Measurements from ENCODE around the gene ENTPD1. TPM values are rescaled to one million over a fixed set of nuclear protein-coding genes. Genes with fewer than 3 reads are reported as not detected.

Gene ENTPD1
- polyA plus RNA-seq, 2 of the 4 experiments (the other 2 are of a cell fraction): 0.08 to 0.14 TPM

GRCh38 chr10:95907456-95908253, 151.7 kb downstream of the ENTPD1 start, which contains the start of gene CC2D2B (continued):
- no peak for TF ChIP-seq KDM5A (IDR thresholded peaks at IDR 0.05)
- TF ChIP-seq POLR2AphosphoS2 (conservative IDR thresholded peaks at IDR 0.05; ENCODE audit: low read length): no peak

GRCh38 chr10:95908450-95908849, 152.5 kb downstream of the ENTPD1 start:
- POLR2A ChIA-PET: interaction anchor here (1.0 kb wide), 1 partner anchor 13 kb away, joined by 3 read pairs; no protein-coding TSS in a partner anchor
- H3K4me3 ChIP-seq: no peak overlapping the region

GRCh38 chr10:95909561-95909960, 153.6 kb downstream of the ENTPD1 start:
- CTCF ChIA-PET: no interaction called here
- Histone ChIP-seq H3K9me3 (no peaks in the 10 kb centered on the region), H3K4me2 (no peak overlapping the region), H3K4me3 (no peak overlapping the region), H3K4me1 (no peaks in the 10 kb centered on the region), H3K27ac (no peak overlapping the region)
- FAIRE-seq (no peak), DNase-seq (ENCODE audit: low read depth in 1 of 2, low spot score in 1 of 2) (no peak), ATAC-seq (no peak)
- TF ChIP-seq CBX2 (IDR thresholded peaks at IDR 0.05; ENCODE audit: borderline replicate concordance, low read depth) (no peak), REST (IDR thresholded peaks at IDR 0.05) (no peak), NR3C1 (IDR thresholded peaks at IDR 0.05) (no peak), MYC (IDR thresholded peaks at IDR 0.05; ENCODE audit: borderline replicate concordance, low read length) (no peak), PHF8 (IDR thresholded peaks at IDR 0.05; ENCODE audit: borderline replicate concordance, low read depth) (no peak), ZSCAN20 (CRISPR knock-in tag; IDR thresholded peaks at IDR 0.05) (no peak), CHD4 (IDR thresholded peaks at IDR 0.05; ENCODE audit: borderline replicate concordance) (no peak), NPAS2 (CRISPR knock-in tag; IDR thresholded peaks at IDR 0.05; ENCODE audit: borderline replicate concordance) (no peak), RAD21 (conservative IDR thresholded peaks at IDR 0.05 in 1 of 2, IDR thresholded peaks at IDR 0.05 in 1 of 2) (no peak)
- 91% methylated on average over 2 of the region's 2 CpGs for WGBS (ENCODE audit: missing lambda C conversion rate)
- POLR2A ChIA-PET: no interaction called here

More at GRCh38 chr10:95908450-95908849, 152.5 kb downstream of the ENTPD1 start:
- Histone ChIP-seq H3K4me1 (no peaks in the 10 kb centered on the region), H3K27ac (no peak overlapping the region), H3K4me2 (peak overlapping the region; percentile 56), H3K9me3 (no peaks in the 10 kb centered on the region)
- DNase-seq (ENCODE audit: low read depth in 1 of 2, low spot score in 1 of 2) (no peak), ATAC-seq (no peak), FAIRE-seq (no peak)
- CTCF ChIA-PET: interaction anchor here (0.7 to 2.0 kb wide), 3 partner anchors 64 to 215 kb away, joined by 3 to 6 read pairs (median 4); partner anchors contain the start of gene TCTN3
- TF ChIP-seq KDM5A (IDR thresholded peaks at IDR 0.05) (no peak), FOSB (CRISPR knock-in tag; IDR thresholded peaks at IDR 0.05) (no peak), KDM1A (IDR thresholded peaks at IDR 0.05; ENCODE audit: low read depth) (no peak), HOXB13 (CRISPR knock-in tag; IDR thresholded peaks at IDR 0.05; ENCODE audit: low read depth) (no peak), SMC3 (IDR thresholded peaks at IDR 0.05) (no peak), RAD21 (conservative IDR thresholded peaks at IDR 0.05 in 1 of 2, IDR thresholded peaks at IDR 0.05 in 1 of 2) (no peak), CHD2 (IDR thresholded peaks at IDR 0.05; ENCODE audit: low read length, partially characterized antibody) (no peak), CBX8 (IDR thresholded peaks at IDR 0.05) (no peak), MAZ (IDR thresholded peaks at IDR 0.05; ENCODE audit: borderline replicate concordance, low read depth, low read length) (no peak), HOXA7 (CRISPR knock-in tag; IDR thresholded peaks at IDR 0.05) (no peak), ZSCAN20 (CRISPR knock-in tag; IDR thresholded peaks at IDR 0.05) (no peak), PHF8 (IDR thresholded peaks at IDR 0.05; ENCODE audit: borderline replicate concordance, low read depth) (no peak), EP300 (IDR thresholded peaks at IDR 0.05) (no peak), ATOH8 (CRISPR knock-in tag; IDR thresholded peaks at IDR 0.05; ENCODE audit: low read depth) (no peak), GATA3 (IDR thresholded peaks at IDR 0.05; ENCODE audit: borderline replicate concordance) (no peak), MAFK (IDR thresholded peaks at IDR 0.05; ENCODE audit: partially characterized antibody) (no peak), ESRRA (IDR thresholded peaks at IDR 0.05; ENCODE audit: borderline replicate concordance, low read length) (no peak), JUN (IDR thresholded peaks at IDR 0.05) (no peak)
- WGBS (ENCODE audit: missing lambda C conversion rate): 34% methylated on average over 4 of the region's 4 CpGs
